Immature natural killer cell (primary cell): ENCODE measurements around the gene SLC2A10. TPM values are rescaled to one million over a fixed set of nuclear protein-coding genes. Genes with fewer than 3 reads are reported as not detected.

Experiments used
- DNase-seq, 3 donors: peaks; one replicate each; pipeline ENCODE4 v3.0.0; 2022; ENCODE audit warnings: mixed read lengths in 1 of 3
- H3K27ac Mint-ChIP-seq, 6 donors: one replicate each; pipeline ENCODE4 v1.8.0; 2020; ENCODE audit warnings: mixed read lengths in 6 of 6, mild to moderate bottlenecking in 5 of 6, inconsistent platforms in 4 of 6, moderate library complexity in 3 of 6
- H3K27me3 Mint-ChIP-seq, 3 donors: one replicate each; pipeline ENCODE4 v1.8.0; 2020 to 2021; ENCODE audit warnings: low read depth in 3 of 3, mild to moderate bottlenecking in 3 of 3, mixed read lengths in 3 of 3, moderate library complexity in 3 of 3, inconsistent platforms in 1 of 3
- H3K36me3 Mint-ChIP-seq, 3 donors: one replicate each; pipeline ENCODE4 v1.8.0; 2020; ENCODE audit warnings: mixed read lengths in 3 of 3, inconsistent platforms in 2 of 3, mild to moderate bottlenecking in 2 of 3
- H3K4me1 Mint-ChIP-seq, 2 donors: one replicate each; pipeline ENCODE4 v1.8.0; 2020; ENCODE audit warnings: inconsistent platforms in 2 of 2, mild to moderate bottlenecking in 2 of 2, mixed read lengths in 2 of 2, moderate library complexity in 1 of 2
- H3K4me3 Mint-ChIP-seq, 5 donors: one replicate each; pipeline ENCODE4 v1.8.0; 2020; ENCODE audit warnings: mild to moderate bottlenecking in 5 of 5, mixed read lengths in 5 of 5, inconsistent platforms in 3 of 5, moderate library complexity in 3 of 5
- H3K9me3 Mint-ChIP-seq, 6 donors: one replicate each; pipeline ENCODE4 v1.8.0; 2020; ENCODE audit warnings: mild to moderate bottlenecking in 6 of 6, mixed read lengths in 6 of 6, inconsistent platforms in 4 of 6, moderate library complexity in 3 of 6
- polyA plus RNA-seq, 3 donors: library from polyadenylated mRNA; unstranded; fragments of 300-500 nt; fragmentation: Illumina TruSeq; gene quantifications; one replicate each; pipeline ENCODE4 v1.2.3, GENCODE V29; 2021

Gene SLC2A10
- polyA plus RNA-seq, 3 donors from 2014 or later: 1.3 to 3.0 TPM; not detected in 1

DNA sequence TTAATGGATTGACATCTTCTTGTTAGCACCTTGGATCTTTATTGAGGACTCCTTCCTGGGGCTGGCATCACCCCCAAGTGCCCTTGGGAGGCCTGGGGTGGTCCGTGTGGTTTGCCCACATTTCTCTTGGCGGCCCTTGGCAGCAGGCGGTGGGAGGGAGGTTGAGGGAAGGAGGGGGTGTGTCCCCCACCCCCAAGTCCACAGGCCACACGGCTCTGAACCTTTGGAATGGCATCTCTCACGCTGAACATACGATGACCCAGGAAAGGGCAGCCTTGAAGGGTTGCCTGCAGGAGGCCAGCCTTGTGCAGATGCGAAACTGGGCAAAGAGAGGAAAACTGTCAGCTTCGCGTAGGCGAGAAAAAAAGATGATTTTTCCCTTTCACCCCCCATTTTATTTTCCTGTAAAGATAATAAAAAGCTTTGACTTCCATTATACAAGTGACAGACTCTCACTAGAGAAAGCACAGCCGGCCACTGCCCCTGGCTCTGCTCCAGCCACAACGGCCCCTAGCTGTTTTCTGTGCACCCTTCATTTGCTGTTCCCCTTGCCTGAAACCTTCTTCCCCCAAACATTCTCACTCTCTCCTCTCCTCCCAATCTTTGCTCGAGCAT is 56.2 kb downstream of the SLC2A10 start:
- no peak for DNase-seq
- Mint-ChIP-seq H3K27ac (no peak overlapping the region), H3K36me3 (no peaks in the 10 kb centered on the region), H3K9me3 (no peaks in the 10 kb centered on the region), H3K27me3 (peaks cover 0 to 6% (median 2%) of the 10 kb centered on the region in 3 donors), H3K4me3 (no peak overlapping the region), H3K4me1 (no peaks in the 10 kb centered on the region)

DNA sequence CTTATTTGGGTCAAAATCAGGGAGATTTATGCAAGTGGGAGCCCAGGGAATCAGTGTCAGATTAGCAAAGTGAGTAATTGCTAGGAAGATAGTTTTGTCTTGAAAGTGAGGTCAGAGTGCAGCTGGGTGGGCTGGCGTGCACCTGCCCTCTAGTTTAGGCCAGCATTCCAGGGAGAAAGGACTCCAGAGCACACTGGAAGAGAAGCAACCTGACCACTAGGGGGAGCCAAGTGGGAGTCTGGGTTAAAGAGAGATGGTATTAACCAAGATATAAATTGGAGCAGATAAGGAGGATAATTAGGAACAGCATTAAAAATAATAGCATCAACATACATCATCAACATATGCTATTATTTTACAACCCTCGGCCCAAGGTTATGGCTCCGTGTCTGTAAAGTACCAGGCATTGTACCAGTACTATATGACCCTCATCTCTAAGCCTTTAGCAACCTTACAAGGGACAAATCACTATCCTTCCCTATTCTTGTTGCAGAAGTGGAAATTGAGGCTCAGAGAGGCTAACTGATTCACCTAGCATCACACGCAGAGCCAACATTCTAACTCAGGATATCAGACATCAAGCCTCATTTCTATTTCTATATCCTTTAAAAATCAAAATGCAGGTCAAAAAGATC is 57.8 kb downstream of the SLC2A10 start:
- Mint-ChIP-seq H3K9me3 (no peaks in the 10 kb centered on the region), H3K27me3 (peaks cover 2 to 8% (median 4%) of the 10 kb centered on the region in 3 donors), H3K4me3 (no peak overlapping the region), H3K4me1 (no peaks in the 10 kb centered on the region), H3K36me3 (no peaks in the 10 kb centered on the region), H3K27ac (no peak overlapping the region)
- DNase-seq: no peak

DNA sequence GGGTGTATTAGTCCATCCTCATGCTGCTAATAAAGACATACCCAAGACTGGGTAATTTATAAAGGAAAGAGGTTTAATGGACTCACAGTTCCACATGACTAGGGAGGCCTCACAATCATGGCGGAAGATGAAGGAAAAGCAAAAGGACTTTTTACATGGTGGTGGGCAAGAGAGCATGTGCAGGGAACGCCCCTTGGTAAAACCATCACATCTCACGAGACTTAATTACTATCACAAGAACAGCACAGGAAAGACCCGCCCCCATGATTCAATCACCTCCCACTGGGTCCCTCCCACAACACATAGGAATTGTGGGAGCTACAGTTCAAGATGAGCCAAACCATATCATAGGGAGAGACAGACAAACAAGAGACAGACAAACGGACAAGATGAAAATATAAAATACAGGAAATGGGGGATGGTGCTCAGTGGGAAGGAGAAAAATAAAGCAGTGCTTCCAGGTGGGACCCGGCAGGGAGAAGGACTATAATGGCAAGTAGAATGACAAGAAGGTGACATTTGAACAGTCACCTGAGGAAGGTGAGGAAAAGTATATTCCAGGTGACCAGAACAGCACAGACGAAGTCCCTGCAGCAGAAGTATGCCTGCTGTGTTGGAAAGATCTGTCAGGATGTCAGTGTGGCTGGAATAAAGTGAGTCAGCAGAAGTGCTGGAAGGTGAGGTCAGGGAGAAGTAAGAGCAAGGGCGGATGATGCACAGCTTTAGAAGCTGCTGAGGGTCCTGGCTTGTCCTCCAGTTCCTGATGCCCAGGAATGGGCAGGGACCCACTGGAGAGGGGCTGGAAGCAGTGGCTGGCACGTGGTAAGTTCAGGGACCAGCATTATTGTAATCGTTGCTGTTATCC is 61.1 kb downstream of the SLC2A10 start:
- Mint-ChIP-seq H3K27me3 (peaks cover 2 to 12% (median 5%) of the 10 kb centered on the region in 3 donors), H3K4me3 (no peak overlapping the region)

DNA sequence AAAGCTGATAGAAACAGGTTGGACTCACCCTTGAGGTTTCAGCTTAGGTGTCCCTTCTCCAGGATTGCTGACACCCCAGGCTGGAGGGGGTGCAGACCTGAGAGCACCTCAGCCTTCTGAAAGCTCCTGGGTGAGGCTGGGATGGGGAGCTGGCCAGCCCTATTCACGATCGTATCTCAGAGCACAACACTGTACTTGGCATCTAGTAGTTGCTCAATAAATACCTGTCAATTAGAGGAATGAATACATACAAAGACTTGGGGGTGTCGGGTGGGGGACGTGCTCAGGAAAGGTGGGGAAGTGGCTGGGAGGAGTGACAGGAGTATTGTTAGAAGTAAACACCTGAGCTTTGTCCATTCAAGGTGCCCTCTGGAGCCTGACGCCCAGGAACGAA is 61.7 kb downstream of the SLC2A10 start:
- Mint-ChIP-seq H3K4me1 (no peaks in the 10 kb centered on the region), H3K27me3 (peaks cover 2 to 15% (median 8%) of the 10 kb centered on the region in 3 donors), H3K4me3 (no peak overlapping the region), H3K9me3 (no peaks in the 10 kb centered on the region), H3K36me3 (no peaks in the 10 kb centered on the region), H3K27ac (no peak overlapping the region)
- DNase-seq: no peak

More for the DNA sequence above, 61.1 kb downstream of the SLC2A10 start:
- no peaks in the 10 kb centered on the region for H3K4me1 Mint-ChIP-seq
- no peaks in the 10 kb centered on the region for H3K36me3 Mint-ChIP-seq
- no peak overlapping the region for H3K27ac Mint-ChIP-seq
- DNase-seq: no peak
- no peaks in the 10 kb centered on the region for H3K9me3 Mint-ChIP-seq

DNA sequence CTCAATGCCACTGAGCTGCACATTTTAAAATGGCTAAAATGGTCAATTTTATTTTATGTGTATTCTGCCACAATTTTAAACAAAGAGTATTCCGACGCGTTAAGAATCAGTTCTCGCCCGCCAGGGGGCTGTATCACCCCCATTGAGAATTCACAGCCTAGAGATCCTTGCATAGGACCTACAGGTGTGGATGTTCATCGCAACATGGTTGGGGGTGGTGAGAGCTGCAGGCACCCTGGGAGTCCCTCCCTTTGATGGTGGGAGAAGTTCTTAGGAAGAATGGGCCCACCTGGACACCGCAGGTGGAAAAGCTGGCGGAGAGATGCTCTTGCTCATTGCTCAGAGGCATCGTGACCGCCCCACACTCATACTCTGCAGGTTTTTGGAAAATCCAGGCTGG is 63.5 kb downstream of the SLC2A10 start:
- Mint-ChIP-seq H3K4me3 (no peak overlapping the region), H3K27ac (no peak overlapping the region), H3K27me3 (peaks cover 2 to 18% (median 11%) of the 10 kb centered on the region in 3 donors), H3K4me1 (no peaks in the 10 kb centered on the region), H3K36me3 (no peaks in the 10 kb centered on the region), H3K9me3 (no peaks in the 10 kb centered on the region)
- DNase-seq: no peak

DNA sequence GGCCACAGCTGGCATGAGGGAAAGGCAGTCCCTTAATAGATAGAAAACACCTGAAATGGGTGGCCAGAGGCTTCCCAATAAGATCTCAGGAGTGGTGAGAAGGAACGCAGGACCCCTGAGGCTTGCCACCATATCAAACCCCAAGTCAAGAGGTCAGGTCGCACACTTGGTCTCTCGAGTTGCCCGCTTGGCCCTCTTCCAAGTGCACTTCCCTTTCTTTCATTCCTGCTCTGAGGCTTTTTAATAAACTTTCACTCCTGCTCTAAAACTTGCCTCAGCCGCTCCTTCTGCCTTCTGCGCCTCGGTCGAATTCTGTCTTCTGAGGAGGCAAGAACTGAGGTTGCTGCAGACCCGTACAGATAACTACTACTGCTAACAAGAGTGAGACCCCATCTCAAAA is 64.2 kb downstream of the SLC2A10 start:
- no peaks in the 10 kb centered on the region for H3K9me3 Mint-ChIP-seq
- no peak for DNase-seq
- no peak overlapping the region for H3K27ac Mint-ChIP-seq
- peaks cover 4 to 18% (median 11%) of the 10 kb centered on the region in 3 donors for H3K27me3 Mint-ChIP-seq
- no peak overlapping the region for H3K4me3 Mint-ChIP-seq
- no peaks in the 10 kb centered on the region for H3K36me3 Mint-ChIP-seq
- H3K4me1 Mint-ChIP-seq: no peaks in the 10 kb centered on the region

DNA sequence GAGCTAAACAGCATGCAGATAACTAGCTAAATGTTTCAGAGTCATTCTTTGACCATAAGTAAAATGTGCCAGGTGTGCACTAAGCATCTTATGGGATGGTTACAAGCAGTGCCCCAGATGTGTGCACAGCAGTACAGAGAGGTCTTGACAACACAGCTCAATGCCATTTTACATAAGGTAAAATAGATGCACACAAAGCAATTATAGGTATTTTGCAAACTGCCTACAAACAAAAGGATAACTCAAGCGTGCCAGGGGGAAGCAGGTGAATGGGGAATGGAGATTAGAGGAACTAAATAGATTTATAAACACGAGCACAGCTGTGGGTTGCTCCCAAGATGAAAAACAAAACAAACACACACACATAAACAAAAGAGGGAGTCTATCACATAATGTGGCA is 64.8 kb downstream of the SLC2A10 start:
- Mint-ChIP-seq H3K36me3 (no peaks in the 10 kb centered on the region), H3K4me3 (no peak overlapping the region), H3K27ac (no peak overlapping the region), H3K4me1 (no peaks in the 10 kb centered on the region), H3K27me3 (peaks cover 4 to 18% (median 11%) of the 10 kb centered on the region in 3 donors), H3K9me3 (no peaks in the 10 kb centered on the region)
- DNase-seq: no peak

DNA sequence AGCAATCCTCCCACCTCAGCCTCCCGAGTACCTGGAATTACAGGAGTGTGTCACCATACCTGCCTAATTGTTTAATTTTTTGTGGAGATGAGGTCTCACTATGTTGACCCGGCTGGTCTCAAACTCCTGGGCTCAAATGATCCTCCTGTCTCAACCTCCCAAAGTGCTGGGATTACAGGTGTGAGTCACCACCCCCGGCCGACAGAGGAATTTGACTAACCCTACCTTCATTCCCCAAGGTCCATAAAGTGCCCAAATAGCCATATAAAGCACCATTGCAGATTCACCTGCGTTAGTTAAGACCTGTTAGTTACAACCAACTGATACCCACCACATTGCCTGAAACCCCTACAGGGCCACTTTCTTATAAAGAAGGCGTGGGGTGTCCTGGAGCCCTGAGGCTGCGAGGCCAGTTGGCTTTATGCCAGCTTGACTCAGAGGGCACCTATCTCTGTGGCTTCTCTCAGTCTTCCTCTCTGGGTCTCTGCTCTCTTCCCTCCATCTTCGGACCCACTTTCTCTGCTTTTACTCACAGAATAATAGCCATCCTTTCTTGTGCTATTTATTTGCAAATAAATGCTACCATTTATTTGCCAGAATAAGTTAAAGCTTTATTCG is 65.6 kb downstream of the SLC2A10 start:
- Mint-ChIP-seq H3K9me3 (no peaks in the 10 kb centered on the region), H3K27me3 (peaks cover 4 to 18% (median 11%) of the 10 kb centered on the region in 3 donors), H3K36me3 (no peaks in the 10 kb centered on the region), H3K4me3 (no peak overlapping the region), H3K4me1 (no peaks in the 10 kb centered on the region), H3K27ac (no peak overlapping the region)
- DNase-seq: no peak

DNA sequence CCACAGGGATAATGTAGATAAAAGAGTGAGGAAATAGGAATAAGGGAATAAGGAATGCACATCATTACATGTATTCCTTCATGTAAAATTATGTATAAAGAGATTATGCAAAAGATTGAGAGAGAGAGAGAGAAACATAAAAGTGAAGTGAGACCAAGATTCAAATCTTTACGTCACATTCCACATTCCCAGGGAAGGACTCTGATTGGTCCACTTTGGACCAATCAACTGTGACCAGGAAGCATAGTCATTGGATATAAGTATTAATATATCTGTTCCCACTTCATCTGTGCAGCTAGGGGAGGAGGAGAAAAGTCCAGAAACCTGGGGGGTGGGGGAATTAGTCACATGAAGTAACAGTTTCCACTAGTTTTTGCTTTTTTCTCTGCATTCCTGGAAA is 66.4 kb downstream of the SLC2A10 start:
- no peak overlapping the region for H3K4me3 Mint-ChIP-seq
- DNase-seq: no peak
- no peak overlapping the region for H3K27ac Mint-ChIP-seq
- H3K27me3 Mint-ChIP-seq: peaks cover 2 to 20% (median 11%) of the 10 kb centered on the region in 3 donors
- no peaks in the 10 kb centered on the region for H3K9me3 Mint-ChIP-seq
- H3K36me3 Mint-ChIP-seq: no peaks in the 10 kb centered on the region
- H3K4me1 Mint-ChIP-seq: no peaks in the 10 kb centered on the region

DNA sequence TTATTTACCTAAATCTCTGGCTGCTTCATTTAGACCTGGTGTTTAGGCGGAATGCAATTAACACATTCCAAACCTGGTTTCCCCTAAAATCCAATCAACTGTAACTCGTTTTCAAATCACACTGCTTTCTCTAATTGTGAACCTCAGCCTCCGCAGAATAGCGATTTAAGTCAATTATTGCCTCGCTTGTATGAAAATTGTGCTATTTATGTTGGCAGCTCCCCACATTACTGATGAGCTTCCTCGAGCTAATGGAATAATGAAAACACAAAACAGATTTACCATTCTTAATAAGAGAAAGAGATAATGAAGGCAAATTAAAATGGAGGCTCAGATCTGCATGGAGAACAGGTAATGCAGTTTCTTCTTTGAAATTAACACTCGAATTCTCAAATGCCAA is 67.9 kb downstream of the SLC2A10 start:
- Mint-ChIP-seq H3K27me3 (peaks cover 2 to 17% (median 8%) of the 10 kb centered on the region in 3 donors), H3K4me1 (no peaks in the 10 kb centered on the region), H3K9me3 (no peaks in the 10 kb centered on the region), H3K4me3 (no peak overlapping the region), H3K27ac (no peak overlapping the region), H3K36me3 (no peaks in the 10 kb centered on the region)
- DNase-seq: no peak

DNA sequence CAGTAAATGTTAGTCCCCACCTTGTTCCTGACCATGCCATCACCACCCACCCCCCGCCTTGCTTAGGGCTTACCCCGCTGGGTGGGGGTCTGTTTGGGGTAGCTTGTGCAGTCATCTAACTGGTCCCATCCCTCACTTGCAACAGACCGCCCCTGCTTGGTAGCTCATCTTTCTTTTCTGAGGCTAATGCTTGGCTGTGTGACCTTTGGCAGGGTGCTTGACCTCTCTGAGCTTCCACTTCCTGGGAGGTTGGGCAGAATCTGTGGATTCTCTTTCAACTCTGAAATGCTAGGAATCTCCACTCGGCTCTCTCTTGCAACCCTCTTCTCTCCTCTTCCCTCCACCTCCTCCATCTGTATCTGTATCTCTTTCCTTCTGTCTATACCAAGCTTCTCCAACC is 70.4 kb downstream of the SLC2A10 start:
- Mint-ChIP-seq H3K4me3 (no peak overlapping the region), H3K27ac (no peak overlapping the region), H3K4me1 (no peaks in the 10 kb centered on the region), H3K27me3 (peaks cover 2 to 20% (median 7%) of the 10 kb centered on the region in 3 donors), H3K36me3 (no peaks in the 10 kb centered on the region), H3K9me3 (no peaks in the 10 kb centered on the region)
- DNase-seq: no peak

DNA sequence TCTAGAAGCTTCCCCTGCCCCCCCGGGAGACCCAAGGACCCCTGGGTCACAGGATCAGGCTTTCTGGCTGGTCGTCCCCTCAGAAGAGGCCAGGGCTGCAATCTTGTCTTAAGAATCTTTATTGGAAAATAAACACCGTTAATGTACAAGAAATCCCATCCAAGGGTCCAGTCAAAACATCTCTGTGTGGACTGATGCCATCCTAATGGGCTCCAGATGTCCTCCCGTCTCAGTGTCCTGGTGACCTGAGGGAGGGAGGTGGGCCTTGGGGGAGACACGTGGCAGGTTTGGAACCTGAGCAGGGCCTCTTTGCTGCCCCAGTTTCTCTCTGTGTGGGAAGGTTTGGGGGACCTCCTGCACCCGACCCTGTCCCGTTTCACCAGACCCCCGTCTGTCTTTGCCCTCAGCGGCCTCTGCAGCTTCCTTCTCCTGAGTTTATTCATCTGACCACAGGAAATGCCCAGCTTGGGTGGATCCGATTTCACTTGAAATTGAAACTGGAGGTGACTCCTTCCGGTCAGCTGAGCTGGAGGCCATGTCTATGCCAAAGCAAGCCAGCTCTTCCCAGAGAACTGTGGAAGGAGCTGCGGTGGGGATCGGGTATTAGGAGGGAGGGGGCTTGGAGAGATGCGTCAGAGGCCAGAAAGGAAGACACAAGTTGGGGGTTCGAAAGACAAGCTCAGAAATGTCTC is 75.1 kb downstream of the SLC2A10 start:
- Mint-ChIP-seq H3K4me1 (no peaks in the 10 kb centered on the region), H3K9me3 (no peaks in the 10 kb centered on the region)

More for the DNA sequence above, 75.1 kb downstream of the SLC2A10 start:
- no peaks in the 10 kb centered on the region for H3K36me3 Mint-ChIP-seq
- DNase-seq: no peak
- peaks cover 0 to 9% (median 3%) of the 10 kb centered on the region in 3 donors for H3K27me3 Mint-ChIP-seq
- H3K27ac Mint-ChIP-seq: no peak overlapping the region
- H3K4me3 Mint-ChIP-seq: no peak overlapping the region
